GM04504 (cell line): ENCODE data around the gene CDHR5.

Experiments
- DNase-seq: peaks from one replicate; pipeline ENCODE4 v3.0.0-alpha.2; 2012; ENCODE audit warnings: low read depth

The CDHR5 gene

DNA sequence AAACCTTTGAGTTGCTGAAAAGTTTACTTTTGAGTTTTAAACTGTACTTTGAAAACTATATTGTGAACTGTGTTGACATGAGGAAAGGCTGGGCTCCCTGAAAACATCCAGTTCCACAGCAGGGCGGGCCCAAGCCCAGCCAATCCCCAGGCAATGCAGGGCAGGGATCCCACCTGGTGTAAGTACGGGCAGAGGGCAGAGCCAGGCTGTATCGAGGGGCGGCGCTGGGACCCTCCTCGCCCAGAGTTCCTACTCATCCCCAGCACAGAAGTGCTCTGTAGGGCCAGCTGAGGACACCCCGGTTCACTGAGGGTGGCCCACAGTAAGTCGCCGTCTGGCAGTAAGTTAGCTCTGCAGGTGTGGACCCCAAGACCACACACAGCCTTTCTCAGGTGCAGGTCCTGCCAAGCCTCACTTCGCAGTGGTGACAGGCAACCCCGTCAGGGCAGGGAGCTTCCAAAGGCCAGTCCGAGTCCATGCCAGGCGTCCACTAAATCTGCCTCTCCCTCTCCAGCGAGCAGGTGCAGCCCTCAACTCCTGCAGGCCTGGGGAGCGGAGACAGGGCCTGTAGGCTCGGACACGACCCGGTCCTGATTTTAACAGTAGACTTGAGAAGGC lies 57.6 kb downstream of the CDHR5 start:
- DNase-seq, result no peak
